CD4-positive, alpha-beta T cell treated with Interleukin-15 for 1 hour (primary cell): ENCODE data around the gene STRN3.
"Not testable (repeated sequence)": the region's sequence is repeated elsewhere in the genome, so short reads cannot be mapped to it uniquely, and the experiment has no call there.

Experiments
- DNase-seq: peaks from one replicate; pipeline ENCODE4 v3.0.0-alpha.2; 2020

Gene STRN3, protein sequence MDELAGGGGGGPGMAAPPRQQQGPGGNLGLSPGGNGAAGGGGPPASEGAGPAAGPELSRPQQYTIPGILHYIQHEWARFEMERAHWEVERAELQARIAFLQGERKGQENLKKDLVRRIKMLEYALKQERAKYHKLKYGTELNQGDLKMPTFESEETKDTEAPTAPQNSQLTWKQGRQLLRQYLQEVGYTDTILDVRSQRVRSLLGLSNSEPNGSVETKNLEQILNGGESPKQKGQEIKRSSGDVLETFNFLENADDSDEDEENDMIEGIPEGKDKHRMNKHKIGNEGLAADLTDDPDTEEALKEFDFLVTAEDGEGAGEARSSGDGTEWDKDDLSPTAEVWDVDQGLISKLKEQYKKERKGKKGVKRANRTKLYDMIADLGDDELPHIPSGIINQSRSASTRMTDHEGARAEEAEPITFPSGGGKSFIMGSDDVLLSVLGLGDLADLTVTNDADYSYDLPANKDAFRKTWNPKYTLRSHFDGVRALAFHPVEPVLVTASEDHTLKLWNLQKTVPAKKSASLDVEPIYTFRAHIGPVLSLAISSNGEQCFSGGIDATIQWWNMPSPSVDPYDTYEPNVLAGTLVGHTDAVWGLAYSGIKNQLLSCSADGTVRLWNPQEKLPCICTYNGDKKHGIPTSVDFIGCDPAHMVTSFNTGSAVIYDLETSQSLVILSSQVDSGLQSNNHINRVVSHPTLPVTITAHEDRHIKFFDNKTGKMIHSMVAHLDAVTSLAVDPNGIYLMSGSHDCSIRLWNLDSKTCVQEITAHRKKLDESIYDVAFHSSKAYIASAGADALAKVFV

DNA sequence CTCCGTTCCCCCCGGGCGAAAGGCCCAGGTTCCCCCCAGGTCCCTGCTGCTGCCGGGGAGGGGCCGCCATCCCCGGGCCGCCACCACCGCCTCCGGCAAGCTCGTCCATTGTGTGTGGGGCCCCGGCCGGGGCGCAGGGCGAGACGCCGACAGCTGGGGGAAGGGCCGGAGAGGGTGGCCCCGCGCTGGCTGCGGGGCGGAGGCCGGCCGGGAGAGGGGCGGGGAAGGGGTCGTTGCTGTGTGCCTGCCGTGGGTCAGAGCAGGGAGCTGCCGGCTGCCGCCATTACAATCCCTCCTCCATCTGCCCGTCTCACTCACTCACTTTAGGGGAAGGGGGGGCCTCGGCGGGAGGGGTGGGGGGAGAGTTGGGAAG is at the start of gene STRN3:
Gene STRN3 (minus strand): TSS at position 303 of the 373 bp plus-strand sequence. CDS start 194 bp downstream, at position 109.
- no peak for DNase-seq

DNA sequence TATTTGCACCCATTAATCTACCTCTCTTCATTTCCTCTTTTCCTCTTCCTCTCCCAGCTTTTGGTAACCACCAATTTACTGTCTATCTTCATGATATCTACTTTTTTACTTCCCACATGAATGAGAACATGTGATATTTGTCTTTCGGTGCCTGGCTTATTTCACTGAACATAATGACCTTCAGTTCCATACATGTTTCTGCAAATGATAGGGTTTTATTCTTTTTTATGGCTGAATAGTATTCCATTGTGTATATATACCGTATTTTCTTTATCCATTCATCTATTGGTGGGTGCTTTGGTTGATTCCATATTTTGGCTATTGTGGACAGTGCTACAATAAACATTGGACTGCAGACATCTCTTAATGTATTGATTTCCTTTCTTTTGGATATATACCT is 49.0 kb upstream of the STRN3 start:
- no peak for DNase-seq

DNA sequence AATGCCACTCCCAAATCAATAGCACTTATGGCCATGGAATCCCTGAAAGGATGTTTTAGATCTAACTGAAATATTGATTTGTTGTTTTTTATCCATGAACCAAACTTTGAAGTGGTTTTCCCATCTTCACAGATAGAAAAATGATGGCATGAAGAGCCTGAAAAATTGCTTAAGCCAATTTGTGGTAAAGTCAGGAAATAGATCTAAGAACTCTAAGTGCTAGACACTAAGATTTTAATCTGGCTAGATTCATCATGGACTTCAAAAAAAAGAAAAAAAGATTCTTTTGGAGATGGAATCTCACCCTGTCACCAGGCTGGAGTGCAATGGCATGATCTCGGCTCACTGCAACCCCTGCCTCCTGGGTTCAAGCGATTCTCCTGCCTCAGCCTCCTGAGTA is 45.0 kb upstream of the STRN3 start:
- no peak for DNase-seq

DNA sequence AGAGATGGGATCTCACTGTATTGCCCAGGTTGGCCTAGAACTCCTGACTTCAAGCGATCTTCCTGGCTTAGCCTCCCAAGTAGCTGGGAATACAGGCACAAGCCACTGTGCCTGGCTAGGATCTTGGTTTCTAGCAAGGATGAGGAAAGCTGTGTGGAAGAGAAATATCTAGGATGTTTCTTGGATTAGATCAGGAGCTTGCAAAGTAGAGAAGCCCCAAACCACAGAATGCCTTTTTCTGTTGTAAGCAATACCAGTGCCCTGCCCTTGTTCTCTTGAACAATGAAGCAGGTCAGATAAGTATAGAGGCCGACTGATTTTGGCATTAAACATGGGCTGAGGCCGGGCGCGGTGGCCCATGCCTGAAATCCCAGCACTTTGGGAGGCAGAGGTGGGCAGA is 44.3 kb upstream of the STRN3 start:
- no peak for DNase-seq

DNA sequence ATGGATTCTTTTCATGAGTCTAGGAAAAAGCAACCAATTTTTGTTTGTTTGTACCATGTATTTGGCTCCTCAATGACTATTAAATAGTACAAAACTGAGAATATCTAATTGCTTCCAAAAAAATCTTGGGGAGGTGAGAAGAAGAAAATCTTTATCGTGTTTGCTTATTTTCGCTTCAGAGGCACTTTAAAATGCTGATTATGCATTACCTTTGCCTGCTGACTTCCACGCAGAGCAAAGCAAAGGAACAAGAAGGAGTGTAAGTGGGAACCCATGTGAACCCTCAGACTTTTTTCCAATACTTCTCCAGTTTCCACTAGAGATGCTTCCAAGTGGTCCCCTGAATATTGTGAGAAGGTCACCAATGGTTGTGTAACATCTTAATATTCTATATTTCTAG is 43.2 kb upstream of the STRN3 start:
- DNase-seq: no peak

DNA sequence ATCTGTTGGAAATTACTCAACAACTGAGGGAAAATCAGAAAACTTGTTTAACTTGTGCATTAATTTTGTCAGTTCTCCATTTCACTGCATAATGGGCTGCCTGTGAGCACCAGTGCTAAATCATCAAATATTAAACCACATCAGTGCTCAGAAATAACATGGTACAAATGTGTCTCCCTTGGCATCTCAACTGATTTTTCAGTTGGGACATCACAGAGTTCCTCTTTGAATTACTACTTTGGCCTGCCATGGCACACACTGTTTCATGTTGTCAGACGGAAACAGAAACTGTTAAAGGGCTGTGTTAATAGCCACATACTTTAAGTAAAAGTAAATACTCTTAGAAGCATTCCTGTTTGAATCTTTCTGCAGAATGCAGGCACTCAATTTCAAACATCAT is 42.1 kb upstream of the STRN3 start:
- no peak for DNase-seq

DNA sequence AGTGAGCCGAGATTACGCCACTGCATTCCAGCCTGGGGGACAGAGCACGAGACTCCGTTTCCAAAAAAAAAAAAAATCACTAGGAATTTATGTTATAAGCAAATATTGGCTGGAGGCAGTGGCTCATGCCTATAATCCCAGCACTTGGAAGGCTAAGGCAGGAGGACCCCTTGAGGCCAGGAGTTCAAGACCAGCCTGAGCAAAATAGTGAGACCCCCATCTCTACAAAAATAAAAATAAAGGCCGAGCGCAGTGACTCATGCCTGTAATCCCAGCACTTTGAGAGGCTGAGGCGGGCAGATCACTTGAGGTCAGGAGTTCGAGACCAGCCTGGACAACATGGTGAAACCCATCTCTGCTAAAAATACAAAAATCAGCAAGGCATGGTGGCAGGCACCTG is 36.7 kb upstream of the STRN3 start:
- DNase-seq: not testable (repeated sequence)

DNA sequence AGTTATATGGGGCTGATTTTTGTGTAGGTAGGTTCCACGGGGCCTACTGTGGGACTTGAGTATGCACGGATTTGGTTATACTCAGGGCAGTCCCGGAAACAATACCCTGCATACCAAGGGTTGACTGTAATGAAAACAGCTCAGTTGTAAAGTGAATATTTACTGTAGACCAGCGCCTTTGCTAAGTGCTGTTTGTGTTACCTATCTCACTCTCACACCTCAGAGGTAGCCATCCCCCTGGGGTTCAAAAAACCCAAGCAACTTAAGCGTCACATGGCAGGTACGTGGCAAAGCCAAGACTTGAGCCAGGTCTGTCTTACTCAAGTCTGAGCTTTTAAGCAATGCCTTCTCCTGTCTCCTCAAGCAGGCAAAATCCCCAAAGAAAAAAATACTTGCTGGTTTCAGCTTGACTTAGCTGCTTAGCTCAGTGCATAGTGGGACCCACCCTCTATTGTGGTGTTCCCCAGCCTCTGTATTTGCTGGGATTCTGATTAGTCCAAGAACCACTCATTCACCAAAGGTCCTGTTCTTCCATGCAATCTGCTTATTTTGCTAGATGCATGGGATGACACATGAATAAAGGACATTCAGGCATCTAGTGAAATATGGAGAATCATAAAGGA is 34.2 kb upstream of the STRN3 start:
- DNase-seq: no peak

DNA sequence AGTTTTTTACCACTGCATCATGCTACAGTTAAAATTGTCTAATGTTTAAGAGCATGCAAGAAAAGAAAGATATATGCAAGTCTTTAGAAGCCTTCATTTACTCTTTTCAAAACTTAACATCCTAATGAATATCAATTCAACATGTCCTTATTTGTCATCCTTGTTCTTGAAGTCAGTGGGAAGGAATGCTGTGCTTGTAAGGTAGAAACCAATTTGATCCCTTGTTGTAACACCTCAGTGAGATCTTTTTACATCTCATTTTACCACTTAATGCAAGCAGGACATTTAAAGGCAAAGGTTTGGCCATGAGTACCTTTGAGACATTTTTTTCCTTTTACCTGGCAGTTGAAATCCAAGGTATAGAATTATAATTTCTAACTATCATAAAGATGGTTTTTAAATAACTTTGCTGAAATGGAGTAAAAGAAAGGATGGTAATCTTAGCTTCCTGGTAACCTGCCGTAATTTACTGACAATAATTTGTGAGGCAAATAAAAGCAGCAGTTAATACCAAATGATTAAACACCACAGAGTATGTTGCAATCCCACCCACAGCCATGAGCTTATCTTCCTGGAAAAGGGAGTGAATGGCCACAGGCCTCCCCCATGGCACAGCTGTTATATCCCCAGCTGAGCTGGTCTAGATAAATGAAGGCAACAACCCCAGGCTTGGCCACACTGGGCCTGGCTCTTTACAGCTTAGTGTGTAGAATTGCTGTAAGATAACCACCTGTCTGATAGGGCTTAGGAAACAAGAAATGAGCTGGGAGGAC is 33.2 kb upstream of the STRN3 start:
- DNase-seq: no peak

DNA sequence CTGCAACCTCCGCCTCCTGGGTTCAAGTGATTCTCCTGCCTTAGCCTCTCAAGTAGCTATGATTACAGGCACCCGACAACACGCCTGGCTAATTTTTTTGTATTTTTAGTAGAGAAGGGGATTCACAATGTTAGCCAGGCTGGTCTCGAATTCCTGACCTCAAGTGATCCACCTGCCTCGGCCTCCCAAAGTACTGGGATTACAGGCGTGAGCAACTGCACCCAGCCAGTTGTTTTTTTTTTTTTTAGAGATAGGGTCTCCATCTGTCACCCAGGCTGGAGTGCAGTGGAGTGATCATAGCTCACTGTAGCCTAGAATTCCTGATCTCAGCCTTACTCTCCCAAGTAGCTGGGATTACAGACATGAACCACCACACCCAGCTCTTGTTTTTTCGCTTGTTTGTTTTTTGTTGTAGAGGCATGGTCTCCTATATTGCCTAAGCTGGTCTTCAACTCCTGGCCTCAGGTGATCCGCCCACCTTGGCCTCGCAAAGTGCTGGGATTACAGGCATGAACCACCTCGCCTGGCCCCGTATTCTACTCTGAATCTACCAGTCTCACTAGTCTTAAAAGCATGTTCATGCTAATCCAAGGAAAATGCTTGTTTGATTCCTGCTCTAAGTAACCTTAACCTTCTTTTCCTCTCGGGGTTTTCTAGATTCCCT is 31.7 kb upstream of the STRN3 start:
- no peak for DNase-seq

DNA sequence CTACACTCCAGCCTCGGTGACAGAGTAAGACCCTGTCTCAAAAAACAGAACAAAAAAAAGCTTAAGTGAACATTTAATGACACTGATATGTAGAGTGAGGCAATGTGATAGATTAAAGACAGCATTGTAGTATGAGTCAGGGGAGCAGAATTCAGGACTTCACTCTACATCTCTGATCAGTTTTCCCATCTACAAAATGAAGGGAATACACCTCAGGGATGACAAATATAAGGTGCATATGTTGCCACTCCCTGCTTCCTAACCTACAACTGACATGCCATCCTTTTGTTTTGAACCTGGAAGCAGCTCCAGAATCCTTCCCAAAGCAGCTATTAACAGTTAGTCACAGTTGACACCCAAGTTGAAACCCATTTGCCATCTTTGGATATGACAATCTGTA is 30.9 kb upstream of the STRN3 start:
- DNase-seq: no peak

DNA sequence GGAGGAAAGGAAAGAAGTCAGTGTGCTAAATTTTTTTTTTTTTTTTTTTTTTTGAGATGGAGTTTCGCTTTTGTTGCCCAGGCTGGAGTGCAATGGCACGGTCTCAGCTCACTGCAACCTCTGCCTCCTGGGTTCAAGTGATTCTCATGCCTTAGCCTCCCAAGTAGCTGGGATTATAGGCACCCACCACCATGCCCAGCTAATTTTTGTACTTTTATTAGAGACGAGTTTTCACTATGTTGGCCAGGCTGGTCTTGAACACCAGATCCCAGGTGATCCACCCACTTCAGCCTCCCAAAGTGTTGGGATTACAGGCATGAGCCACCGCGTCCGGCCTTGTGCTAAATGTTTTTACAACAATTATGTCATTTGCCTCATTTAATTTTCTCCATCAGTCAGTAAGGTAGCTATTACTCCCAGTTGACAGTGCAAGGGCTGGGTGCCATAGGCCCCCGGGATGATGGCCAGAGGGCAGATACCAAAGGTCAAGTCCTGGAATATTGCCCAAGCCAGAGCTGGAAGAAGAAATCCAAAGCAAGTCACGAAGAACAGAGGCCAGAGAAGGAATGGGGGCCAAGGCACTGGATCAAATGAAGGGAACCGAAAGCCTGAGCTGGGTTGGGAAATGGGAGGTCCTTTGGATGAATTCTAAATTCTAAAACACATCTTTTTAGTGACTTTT is 26.9 kb upstream of the STRN3 start:
- not testable (repeated sequence) for DNase-seq

DNA sequence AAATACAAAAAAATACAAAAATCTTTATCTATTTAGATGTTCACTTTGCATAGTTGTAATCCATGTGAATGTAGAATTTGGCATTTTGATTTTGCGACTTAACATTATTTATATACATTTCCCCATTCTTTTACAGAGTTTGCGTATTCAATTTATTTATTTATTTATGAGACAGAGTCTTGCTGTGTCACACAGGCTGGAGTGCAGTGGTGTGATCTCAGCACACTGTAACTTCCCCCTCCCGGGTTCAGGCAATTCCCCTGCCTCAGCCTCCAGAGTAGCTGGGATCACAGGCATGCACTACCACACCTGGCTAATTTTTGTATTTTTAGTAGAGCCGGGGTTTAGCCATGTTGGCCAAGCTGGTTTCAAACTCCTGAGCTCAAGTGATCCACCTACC is 25.3 kb upstream of the STRN3 start:
- DNase-seq: no peak

DNA sequence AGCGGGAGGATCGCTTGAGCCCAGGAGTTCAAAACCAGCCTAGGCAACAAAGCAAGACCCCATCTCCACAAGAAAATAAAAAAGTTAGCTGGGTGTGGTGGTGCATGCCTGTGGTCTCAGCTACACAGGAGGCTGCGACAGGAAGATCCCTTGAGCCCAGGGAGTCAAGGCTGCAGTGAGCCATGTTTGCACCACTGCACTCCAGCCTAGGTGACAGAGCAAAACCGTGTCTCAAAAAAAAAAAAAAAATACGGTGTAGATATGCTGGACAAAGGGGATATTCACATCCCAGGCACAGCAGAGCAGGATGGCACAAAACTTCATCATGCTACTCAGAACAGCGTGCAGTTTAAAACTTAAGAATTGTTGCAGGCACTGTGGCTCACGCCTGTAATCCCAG is 24.8 kb upstream of the STRN3 start:
- DNase-seq: no peak

DNA sequence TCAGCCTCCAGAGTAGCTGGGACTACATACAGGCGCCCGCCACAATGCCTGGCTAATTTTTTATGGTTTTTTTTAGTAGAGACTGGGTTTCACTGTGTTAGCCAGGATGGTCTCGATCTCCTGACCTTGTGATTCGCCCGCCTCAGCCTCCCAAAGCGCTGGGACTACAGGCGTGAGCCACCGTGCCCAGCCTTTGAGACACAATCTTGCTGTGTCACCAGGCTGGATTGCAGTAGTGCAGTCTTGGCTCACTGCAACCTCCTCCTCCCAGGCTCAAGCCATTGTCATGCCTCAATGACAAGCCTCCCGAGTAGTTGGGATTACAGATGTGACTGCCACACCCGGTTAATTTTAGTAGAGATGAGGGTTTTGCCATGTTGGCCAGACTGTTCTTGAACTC is 21.3 kb upstream of the STRN3 start:
- DNase-seq: no peak

DNA sequence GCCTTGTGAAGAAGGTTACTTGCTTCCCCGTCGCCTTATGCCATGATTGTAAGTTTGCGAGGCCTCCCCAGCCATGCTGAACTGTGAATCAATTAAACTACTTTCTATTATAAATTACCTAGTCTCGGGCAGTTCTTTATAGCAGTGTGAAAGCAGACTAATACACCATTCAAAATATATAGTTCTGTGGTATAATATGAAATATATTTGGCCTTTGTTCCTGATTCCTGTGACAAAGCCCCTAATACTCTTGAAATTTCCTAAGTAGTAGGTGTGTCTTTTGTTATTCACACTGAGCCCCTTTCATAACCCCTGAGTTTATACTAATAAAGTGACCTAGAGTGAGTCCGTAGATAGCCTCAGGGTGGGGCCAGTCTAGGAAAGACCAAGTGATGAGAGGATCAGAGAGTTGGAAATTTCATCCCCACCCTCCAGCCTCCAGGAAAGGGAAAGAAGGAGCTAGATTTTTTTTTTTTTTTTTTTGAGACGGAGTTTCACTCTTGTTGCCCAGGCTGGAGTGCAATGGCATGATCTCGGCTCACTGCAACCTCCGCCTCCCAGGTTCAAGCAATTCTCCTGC is 19.4 kb upstream of the STRN3 start:
- no peak for DNase-seq

DNA sequence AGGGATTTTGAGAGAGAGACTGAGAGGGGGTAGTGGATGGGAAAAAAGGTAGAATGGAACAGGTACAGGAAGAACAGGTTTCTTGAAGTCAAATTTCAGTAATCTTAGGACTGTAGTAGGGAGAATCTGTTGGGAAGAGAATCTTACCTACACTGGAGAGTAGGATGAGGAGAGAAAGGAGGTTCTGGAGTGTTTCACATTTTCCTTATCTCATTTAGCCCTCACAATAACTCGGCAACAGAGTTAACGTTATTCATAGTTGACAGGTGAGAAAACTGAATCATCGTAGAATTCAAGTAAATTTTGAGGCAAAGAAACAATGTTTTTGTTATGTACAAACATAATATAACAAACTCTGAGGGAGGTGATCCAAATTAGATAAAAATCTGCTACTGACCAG is 17.2 kb upstream of the STRN3 start:
- DNase-seq: no peak

DNA sequence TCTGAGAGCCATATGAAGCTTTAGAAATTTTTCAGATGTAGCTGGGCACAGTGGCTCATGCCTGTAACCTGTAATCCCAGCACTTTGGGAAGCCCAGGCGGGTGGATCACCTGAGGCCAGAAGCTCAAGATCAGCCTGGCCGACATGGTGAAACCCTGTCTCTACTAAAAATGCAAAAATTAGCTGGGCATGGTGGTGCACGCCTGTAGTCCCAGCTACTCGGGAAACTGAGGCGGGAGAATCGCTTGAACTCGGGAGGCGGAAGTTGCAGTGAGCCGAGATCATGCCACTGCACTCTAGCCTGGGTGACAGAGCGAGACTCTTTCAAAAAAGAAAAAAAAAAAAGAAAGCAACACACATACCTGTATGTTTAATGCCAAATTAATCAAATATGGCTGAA is 16.7 kb upstream of the STRN3 start:
- DNase-seq: not testable (repeated sequence)

DNA sequence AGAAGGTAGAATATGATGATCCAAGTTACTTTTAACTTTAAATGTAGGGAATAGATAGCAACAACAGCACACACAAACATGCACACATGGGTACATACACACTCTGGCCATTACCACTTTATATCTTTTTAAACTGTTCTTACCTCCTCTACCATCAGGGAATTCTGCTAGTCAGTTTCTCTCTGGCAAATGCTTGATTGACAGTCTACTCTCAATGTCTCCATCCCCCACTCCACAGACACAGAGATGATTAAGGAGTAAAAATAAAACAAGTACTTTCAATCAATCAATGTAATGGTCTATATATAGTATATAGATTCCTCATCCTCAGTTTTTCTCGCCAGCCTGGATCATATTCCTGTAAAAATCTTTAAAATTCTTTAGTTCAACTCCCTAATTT is 16.1 kb upstream of the STRN3 start:
- no peak for DNase-seq

DNA sequence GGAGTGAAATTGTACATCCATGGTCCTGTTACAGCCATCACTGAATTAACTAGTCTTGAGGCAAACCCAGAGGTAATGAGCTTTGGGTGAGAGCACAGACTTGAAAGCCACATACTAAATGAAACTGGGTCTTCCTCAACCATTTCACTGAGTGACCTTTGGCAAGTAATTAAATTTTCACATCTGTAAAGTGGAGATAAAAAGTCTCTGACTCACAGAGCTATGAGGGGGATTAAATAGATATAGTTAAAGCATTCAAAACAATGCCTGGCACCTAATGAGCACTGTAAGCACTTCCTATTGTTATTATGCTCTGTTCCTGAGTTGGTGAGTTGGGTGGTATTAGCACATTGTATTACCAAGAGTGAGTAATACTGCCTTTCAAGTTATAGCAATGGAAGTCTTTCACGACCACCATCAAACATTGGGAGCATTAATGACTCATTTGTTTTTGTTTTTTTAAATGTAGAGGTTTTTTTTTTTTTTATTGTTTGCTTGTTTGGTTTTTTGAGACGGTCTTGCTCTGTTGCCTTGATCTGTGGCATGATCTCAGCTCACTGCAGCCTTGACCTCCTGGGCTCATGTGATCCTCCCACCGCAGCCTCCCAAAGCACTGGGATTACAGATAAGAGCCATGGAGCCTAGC is 12.5 kb upstream of the STRN3 start:
- DNase-seq: no peak

DNA sequence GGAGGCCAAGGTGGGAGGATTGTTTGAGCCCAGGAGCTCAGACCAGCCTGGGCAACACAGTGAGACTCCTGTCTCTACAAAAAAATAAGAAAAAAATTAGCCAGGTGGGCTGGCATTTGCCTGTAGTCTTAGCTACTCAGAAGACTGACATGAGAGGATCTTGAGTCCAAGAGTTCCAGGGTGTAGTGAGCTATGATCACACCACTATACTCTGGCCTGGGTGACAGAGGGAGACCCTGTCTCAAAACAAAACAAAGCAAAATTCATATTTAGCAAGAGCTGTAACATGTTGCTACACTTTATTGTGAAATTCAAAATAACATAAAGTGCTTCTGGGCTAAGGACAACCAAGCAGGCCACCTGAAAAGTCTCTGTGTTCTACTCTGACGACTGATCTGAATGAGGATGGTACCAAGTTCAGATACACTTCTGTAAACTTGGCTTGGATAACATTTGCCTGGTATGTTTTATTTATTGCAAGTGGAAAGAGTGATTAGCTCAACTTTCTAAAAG is 11.6 kb upstream of the STRN3 start:
- DNase-seq: no peak
